ENCODE measurements around the gene ZMYM3.

Gene ZMYM3

GRCh38 chrX:71253253-71254091 lies 468 bp downstream of the ZMYM3 start:
- no peak for DNase-seq (ENCODE audit: low read depth)

- no peak for DNase-seq (ENCODE audit: low read depth)
Observed at GRCh38 chrX:71252221-71252620, 1.7 kb downstream of the ZMYM3 start.

- DNase-seq (ENCODE audit: low read depth), result no peak
Observed at GRCh38 chrX:71251466-71251973, 2.4 kb downstream of the ZMYM3 start.

GRCh38 chrX:71250841-71251240 lies 3.1 kb downstream of the ZMYM3 start:
- no peak for DNase-seq (ENCODE audit: low read depth)

- DNase-seq (ENCODE audit: low read depth), result no peak
Observed at GRCh38 chrX:71245159-71245558, 8.8 kb downstream of the ZMYM3 start.

- DNase-seq (ENCODE audit: low read depth), result no peak
Observed at GRCh38 chrX:71244359-71245128, 9.4 kb downstream of the ZMYM3 start.

GRCh38 chrX:71241301-71241700 lies 12.6 kb downstream of the ZMYM3 start:
- no peak for DNase-seq (ENCODE audit: low read depth)

GRCh38 chrX:71239781-71240180 lies 14.2 kb downstream of the ZMYM3 start:
- DNase-seq (ENCODE audit: low read depth), result no peak

GRCh38 chrX:71236836-71237235 lies 17.1 kb downstream of the ZMYM3 start:
- no peak for DNase-seq (ENCODE audit: low read depth)

GRCh38 chrX:71235482-71235881 lies 18.5 kb downstream of the ZMYM3 start:
- DNase-seq (ENCODE audit: low read depth), result no peak

GRCh38 chrX:71228063-71228642 lies 25.8 kb downstream of the ZMYM3 start:
- DNase-seq (ENCODE audit: low read depth), result no peak

- no peak for DNase-seq (ENCODE audit: low read depth)
Observed at GRCh38 chrX:71227370-71228062, 26.4 kb downstream of the ZMYM3 start.

- DNase-seq (ENCODE audit: low read depth), result no peak
Observed at GRCh38 chrX:71225676-71226075, 28.3 kb downstream of the ZMYM3 start.

GRCh38 chrX:71225009-71225408 lies 28.9 kb downstream of the ZMYM3 start:
- DNase-seq (ENCODE audit: low read depth), result no peak

GRCh38 chrX:71224098-71224708 lies 29.7 kb downstream of the ZMYM3 start:
- no peak for DNase-seq (ENCODE audit: low read depth)

- no peak for DNase-seq (ENCODE audit: low read depth)
Observed at GRCh38 chrX:71222929-71223328, 31.0 kb downstream of the ZMYM3 start, which contains the start of gene GJB1. TSS of gene GJB1 (plus strand) at chrX:71223224. CDS start at chrX:71223708, 484 bp downstream.

GRCh38 chrX:71221145-71221544 lies 32.8 kb downstream of the ZMYM3 start:
- no peak for DNase-seq (ENCODE audit: low read depth)

- no peak for DNase-seq (ENCODE audit: low read depth)
Observed at GRCh38 chrX:71217298-71217697, 36.6 kb downstream of the ZMYM3 start.

GRCh38 chrX:71216485-71216884 lies 37.5 kb downstream of the ZMYM3 start:
- DNase-seq (ENCODE audit: low read depth), result no peak

GRCh38 chrX:71215338-71215912 lies 38.5 kb downstream of the ZMYM3 start:
- no peak for DNase-seq (ENCODE audit: low read depth)
